ENCODE data around the gene ZNF346. TPM values are rescaled to one million over a fixed set of nuclear protein-coding genes. Genes with fewer than 3 reads are reported as not detected.
A peak's percentile ranks its signal among the peaks of the same experiment; 100 is the strongest.

The ZNF346 gene
- total and polyA plus RNA-seq, 10 of the 15 experiments (the other 5 are each of a cell fraction or from before 2014, with no cell fraction given), result 6.5 to 30.2 (median 24.0) TPM

DNA sequence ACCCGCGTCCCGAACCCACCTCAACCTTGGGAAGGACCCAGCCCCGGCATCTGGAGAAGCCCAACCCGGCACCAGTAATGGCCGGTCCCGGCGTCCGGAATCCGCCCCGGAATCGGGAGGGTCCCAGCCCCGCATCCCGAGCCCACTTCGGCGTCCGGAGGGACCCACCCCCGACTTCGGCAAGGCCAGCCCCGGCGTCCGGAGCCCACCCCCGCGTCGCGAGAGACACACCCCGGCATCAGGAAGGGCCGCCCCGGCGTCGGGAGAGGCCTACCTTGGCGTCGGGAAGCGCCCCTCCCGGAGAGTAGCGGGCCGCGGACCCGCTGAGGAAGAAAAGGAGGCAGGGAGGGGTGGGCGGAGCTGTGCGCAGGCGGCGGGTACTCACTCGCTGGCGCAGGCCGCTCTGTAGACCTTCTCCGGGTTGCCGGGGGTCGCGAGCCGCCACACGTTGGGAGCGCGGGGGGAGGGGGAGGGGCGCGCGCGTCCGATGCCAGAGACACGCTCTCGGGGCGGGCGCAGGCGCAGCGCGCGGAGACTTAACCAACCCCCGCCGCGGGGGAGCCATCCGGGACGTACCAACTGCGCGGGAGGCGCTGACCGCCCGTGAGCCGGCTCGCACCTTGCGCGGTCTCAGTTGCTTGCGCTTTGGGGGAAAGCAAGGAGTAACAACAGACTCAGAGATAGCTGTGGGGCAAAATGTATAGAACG lies 16.1 kb upstream of the ZNF346 start, which contains the start of gene UIMC1 (continued):
- TF ChIP-seq, protein P1, sequence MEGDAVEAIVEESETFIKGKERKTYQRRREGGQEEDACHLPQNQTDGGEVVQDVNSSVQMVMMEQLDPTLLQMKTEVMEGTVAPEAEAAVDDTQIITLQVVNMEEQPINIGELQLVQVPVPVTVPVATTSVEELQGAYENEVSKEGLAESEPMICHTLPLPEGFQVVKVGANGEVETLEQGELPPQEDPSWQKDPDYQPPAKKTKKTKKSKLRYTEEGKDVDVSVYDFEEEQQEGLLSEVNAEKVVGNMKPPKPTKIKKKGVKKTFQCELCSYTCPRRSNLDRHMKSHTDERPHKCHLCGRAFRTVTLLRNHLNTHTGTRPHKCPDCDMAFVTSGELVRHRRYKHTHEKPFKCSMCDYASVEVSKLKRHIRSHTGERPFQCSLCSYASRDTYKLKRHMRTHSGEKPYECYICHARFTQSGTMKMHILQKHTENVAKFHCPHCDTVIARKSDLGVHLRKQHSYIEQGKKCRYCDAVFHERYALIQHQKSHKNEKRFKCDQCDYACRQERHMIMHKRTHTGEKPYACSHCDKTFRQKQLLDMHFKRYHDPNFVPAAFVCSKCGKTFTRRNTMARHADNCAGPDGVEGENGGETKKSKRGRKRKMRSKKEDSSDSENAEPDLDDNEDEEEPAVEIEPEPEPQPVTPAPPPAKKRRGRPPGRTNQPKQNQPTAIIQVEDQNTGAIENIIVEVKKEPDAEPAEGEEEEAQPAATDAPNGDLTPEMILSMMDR (IDR thresholded peaks at IDR 0.05 in 2 of 3, conservative IDR thresholded peaks at IDR 0.05 in 1 of 3; ENCODE audit: control insufficient read depth in 2 of 3, extremely low read depth in 1 of 3, insufficient read depth in 1 of 3, low read depth in 3 of 3, low read length in 3 of 3), result no peak
- TF ChIP-seq IRF4 (IDR thresholded peaks at IDR 0.05; ENCODE audit: low read depth, low read length) (no peak), BMI1 (IDR thresholded peaks at IDR 0.05; ENCODE audit: borderline replicate concordance) (no peak), BHLHE40 (IDR thresholded peaks at IDR 0.05; ENCODE audit: borderline replicate concordance in 1 of 2, low read depth in 2 of 2, low read length in 1 of 2) (peak; percentile 98 to 99), CREM (IDR thresholded peaks at IDR 0.05; ENCODE audit: low read depth) (no peak), GABPA (IDR thresholded peaks at IDR 0.05; ENCODE audit: low read depth) (no peak), TBL1XR1 (IDR thresholded peaks at IDR 0.05; ENCODE audit: low read depth, low read length) (no peak), NBN (IDR thresholded peaks at IDR 0.05) (peak; percentile 96; the same call in 1 of the 2 replicates), MYB (IDR thresholded peaks at IDR 0.05; ENCODE audit: borderline replicate concordance, low read depth, low read length) (no peak)
- TF ChIP-seq, protein P2, sequence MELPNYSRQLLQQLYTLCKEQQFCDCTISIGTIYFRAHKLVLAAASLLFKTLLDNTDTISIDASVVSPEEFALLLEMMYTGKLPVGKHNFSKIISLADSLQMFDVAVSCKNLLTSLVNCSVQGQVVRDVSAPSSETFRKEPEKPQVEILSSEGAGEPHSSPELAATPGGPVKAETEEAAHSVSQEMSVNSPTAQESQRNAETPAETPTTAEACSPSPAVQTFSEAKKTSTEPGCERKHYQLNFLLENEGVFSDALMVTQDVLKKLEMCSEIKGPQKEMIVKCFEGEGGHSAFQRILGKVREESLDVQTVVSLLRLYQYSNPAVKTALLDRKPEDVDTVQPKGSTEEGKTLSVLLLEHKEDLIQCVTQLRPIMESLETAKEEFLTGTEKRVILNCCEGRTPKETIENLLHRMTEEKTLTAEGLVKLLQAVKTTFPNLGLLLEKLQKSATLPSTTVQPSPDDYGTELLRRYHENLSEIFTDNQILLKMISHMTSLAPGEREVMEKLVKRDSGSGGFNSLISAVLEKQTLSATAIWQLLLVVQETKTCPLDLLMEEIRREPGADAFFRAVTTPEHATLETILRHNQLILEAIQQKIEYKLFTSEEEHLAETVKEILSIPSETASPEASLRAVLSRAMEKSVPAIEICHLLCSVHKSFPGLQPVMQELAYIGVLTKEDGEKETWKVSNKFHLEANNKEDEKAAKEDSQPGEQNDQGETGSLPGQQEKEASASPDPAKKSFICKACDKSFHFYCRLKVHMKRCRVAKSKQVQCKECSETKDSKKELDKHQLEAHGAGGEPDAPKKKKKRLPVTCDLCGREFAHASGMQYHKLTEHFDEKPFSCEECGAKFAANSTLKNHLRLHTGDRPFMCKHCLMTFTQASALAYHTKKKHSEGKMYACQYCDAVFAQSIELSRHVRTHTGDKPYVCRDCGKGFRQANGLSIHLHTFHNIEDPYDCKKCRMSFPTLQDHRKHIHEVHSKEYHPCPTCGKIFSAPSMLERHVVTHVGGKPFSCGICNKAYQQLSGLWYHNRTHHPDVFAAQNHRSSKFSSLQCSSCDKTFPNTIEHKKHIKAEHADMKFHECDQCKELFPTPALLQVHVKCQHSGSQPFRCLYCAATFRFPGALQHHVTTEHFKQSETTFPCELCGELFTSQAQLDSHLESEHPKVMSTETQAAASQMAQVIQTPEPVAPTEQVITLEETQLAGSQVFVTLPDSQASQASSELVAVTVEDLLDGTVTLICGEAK (IDR thresholded peaks at IDR 0.05; ENCODE audit: borderline replicate concordance), result no peak
- TF ChIP-seq, protein P3, sequence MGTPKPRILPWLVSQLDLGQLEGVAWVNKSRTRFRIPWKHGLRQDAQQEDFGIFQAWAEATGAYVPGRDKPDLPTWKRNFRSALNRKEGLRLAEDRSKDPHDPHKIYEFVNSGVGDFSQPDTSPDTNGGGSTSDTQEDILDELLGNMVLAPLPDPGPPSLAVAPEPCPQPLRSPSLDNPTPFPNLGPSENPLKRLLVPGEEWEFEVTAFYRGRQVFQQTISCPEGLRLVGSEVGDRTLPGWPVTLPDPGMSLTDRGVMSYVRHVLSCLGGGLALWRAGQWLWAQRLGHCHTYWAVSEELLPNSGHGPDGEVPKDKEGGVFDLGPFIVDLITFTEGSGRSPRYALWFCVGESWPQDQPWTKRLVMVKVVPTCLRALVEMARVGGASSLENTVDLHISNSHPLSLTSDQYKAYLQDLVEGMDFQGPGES (IDR thresholded peaks at IDR 0.05), result no peak
- TF ChIP-seq, protein P4, sequence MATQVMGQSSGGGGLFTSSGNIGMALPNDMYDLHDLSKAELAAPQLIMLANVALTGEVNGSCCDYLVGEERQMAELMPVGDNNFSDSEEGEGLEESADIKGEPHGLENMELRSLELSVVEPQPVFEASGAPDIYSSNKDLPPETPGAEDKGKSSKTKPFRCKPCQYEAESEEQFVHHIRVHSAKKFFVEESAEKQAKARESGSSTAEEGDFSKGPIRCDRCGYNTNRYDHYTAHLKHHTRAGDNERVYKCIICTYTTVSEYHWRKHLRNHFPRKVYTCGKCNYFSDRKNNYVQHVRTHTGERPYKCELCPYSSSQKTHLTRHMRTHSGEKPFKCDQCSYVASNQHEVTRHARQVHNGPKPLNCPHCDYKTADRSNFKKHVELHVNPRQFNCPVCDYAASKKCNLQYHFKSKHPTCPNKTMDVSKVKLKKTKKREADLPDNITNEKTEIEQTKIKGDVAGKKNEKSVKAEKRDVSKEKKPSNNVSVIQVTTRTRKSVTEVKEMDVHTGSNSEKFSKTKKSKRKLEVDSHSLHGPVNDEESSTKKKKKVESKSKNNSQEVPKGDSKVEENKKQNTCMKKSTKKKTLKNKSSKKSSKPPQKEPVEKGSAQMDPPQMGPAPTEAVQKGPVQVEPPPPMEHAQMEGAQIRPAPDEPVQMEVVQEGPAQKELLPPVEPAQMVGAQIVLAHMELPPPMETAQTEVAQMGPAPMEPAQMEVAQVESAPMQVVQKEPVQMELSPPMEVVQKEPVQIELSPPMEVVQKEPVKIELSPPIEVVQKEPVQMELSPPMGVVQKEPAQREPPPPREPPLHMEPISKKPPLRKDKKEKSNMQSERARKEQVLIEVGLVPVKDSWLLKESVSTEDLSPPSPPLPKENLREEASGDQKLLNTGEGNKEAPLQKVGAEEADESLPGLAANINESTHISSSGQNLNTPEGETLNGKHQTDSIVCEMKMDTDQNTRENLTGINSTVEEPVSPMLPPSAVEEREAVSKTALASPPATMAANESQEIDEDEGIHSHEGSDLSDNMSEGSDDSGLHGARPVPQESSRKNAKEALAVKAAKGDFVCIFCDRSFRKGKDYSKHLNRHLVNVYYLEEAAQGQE (IDR thresholded peaks at IDR 0.05; ENCODE audit: low read depth, low read length), result no peak
- TF ChIP-seq, protein P5, sequence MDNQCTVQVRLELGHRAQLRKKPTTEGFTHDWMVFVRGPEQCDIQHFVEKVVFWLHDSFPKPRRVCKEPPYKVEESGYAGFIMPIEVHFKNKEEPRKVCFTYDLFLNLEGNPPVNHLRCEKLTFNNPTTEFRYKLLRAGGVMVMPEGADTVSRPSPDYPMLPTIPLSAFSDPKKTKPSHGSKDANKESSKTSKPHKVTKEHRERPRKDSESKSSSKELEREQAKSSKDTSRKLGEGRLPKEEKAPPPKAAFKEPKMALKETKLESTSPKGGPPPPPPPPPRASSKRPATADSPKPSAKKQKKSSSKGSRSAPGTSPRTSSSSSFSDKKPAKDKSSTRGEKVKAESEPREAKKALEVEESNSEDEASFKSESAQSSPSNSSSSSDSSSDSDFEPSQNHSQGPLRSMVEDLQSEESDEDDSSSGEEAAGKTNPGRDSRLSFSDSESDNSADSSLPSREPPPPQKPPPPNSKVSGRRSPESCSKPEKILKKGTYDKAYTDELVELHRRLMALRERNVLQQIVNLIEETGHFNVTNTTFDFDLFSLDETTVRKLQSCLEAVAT (IDR thresholded peaks at IDR 0.05), result peak; percentile 92
